Sigmoid colon (tissue), 4 donors: ENCODE data around the gene RNF4.

Source experiments
- CTCF ChIP-seq, 4 experiments: fragments of 450-650 bp in 3 of 4; fragments of 200-600 bp in 1 of 4; IDR thresholded peaks; one replicate each; pipeline ENCODE4 v1.5.1; 2016 to 2019; ENCODE audit warnings: antibody characterized with exemption in 4 of 4, mild to moderate bottlenecking in 3 of 4, moderate library complexity in 2 of 4
- EP300 ChIP-seq, 4 donors: sonication (generic); formaldehyde crosslinking; IDR thresholded peaks; one replicate each; pipeline ENCODE4 v1.6.1; 2017; ENCODE audit warnings: antibody characterized with exemption in 4 of 4
- POLR2A ChIP-seq, 2 donors: fragments of 450-650 bp; IDR thresholded peaks; one replicate each; pipeline ENCODE4 v1.6.1; 2016; ENCODE audit warnings: antibody characterized with exemption in 2 of 2, mild to moderate bottlenecking in 2 of 2, moderate library complexity in 2 of 2

GRCh38 chr4:2536193-2537010 lies 67.5 kb downstream of the RNF4 start, which contains the start of gene FAM193A:
- no peak for TF ChIP-seq CTCF (IDR thresholded peaks at IDR 0.05)
- TF ChIP-seq POLR2A (IDR thresholded peaks at IDR 0.05), result no peak
- peak in 1 of 4 donors; percentile 39 for TF ChIP-seq EP300 (IDR thresholded peaks at IDR 0.05)
